H1 (cell line): Measurements from ENCODE around the gene KIF5C.

Source experiments
- CBX5 ChIP-seq: fragments of 300-800, 300-1000 bp; sonication (generic); IDR thresholded peaks from 2 replicates; pipeline ENCODE4 v1.7.1; 2016; ENCODE audit warnings: antibody characterized with exemption, low read length, low read depth
- CEBPB ChIP-seq: IDR thresholded peaks from 2 replicates; pipeline ENCODE4 v1.6.1; 2012; ENCODE audit warnings: low read depth, low read length
- CTCF ChIP-seq, 3 experiments: IDR thresholded peaks; 1 replicate in 2 of 3; 2 replicates in 1 of 3; pipeline versions ENCODE4 v1.5.1 to v1.6.1; 2011; ENCODE audit warnings: low read length in 3 of 3, mild to moderate bottlenecking in 3 of 3, inconsistent platforms in 2 of 3, low read depth in 1 of 3, moderate library complexity in 1 of 3; ENCODE audit not compliant: insufficient read depth in 1 of 3; ENCODE audit errors: control extremely low read depth in 1 of 3
- HDAC2 ChIP-seq, 2 experiments: fragments of 300-600 bp in 1 of 2; sonication (generic) in 1 of 2; IDR thresholded peaks; 2 replicates each; pipeline ENCODE4 v1.6.1; 2011 to 2012; ENCODE audit warnings: low read depth in 2 of 2, low read length in 2 of 2, mild to moderate bottlenecking in 2 of 2, moderate library complexity in 2 of 2, borderline replicate concordance in 1 of 2, inconsistent platforms in 1 of 2
- MAFK ChIP-seq: IDR thresholded peaks from 2 replicates; pipeline ENCODE4 v1.6.1; 2012; ENCODE audit warnings: low read depth, mild to moderate bottlenecking, improper control_type of control experiment, low read length
- NRF1 ChIP-seq: IDR thresholded peaks from 2 replicates; pipeline ENCODE4 v1.6.1; 2011; ENCODE audit warnings: mild to moderate bottlenecking, low read depth, low read length, improper control_type of control experiment
- POLR2AphosphoS5 ChIP-seq: IDR thresholded peaks from 2 replicates; pipeline ENCODE4 v1.6.1; 2011; ENCODE audit warnings: low read depth, low read length
- RNF2 ChIP-seq: fragments of 200-900, 300-1000 bp; sonication (generic); IDR thresholded peaks from 2 replicates; pipeline ENCODE4 v1.7.1; 2016; ENCODE audit warnings: borderline replicate concordance, low read depth, mild to moderate bottlenecking, antibody characterized with exemption, low read length; ENCODE audit not compliant: poor library complexity, severe bottlenecking; ENCODE audit errors: missing control alignments
- TCF12 ChIP-seq: IDR thresholded peaks from 2 replicates; pipeline ENCODE4 v1.6.1; 2011; ENCODE audit warnings: low read depth, mild to moderate bottlenecking, low read length
- TEAD4 ChIP-seq: IDR thresholded peaks from 2 replicates; pipeline ENCODE4 v1.6.1; 2012; ENCODE audit warnings: low read depth, low read length, inconsistent platforms, mixed read lengths
- YY1 ChIP-seq: IDR thresholded peaks from 2 replicates; pipeline ENCODE4 v1.6.1; 2011; ENCODE audit warnings: low read depth, mild to moderate bottlenecking, low read length
- ZNF274 ChIP-seq: IDR thresholded peaks from 2 replicates; pipeline ENCODE4 v1.7.0; 2012; ENCODE audit warnings: low read length, borderline replicate concordance; ENCODE audit errors: extremely low read depth

DNA sequence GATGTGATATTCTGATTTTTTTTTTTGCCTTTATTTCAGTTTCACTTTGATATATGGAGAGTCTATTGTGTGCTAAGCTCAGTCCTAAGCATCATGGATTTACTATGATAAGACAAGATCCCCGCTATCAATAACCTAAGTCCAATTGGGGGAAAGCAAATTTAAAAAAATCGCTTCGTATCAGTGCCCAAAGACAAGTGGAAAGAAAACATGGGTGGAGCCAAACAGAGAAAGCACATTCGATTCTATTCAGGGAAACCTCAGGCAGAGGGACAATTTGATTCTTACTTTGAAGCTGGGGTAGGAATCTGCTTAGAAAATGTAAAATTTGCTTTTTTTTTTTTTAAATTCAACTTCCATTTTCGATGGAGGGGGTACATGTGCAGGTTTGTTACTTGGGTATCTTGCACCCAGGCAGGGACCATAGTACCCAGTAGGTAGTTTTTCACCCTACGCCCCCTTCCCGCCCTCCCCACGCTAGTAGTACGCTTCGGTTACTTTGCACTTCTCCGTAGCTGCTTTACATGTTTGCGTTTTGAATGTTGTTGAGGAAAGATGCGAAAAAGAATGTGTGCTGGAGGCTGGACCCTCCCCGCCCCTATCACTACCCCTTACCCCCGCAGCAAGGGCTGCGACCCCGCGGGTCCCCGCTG lies 12.4 kb downstream of the KIF5C start:
- no peak for TF ChIP-seq CEBPB
- TF ChIP-seq TCF12: no peak
- TF ChIP-seq HDAC2 (IDR thresholded peaks at IDR 0.05; ENCODE audit: borderline replicate concordance in 1 of 2, low read depth in 2 of 2, low read length in 2 of 2): no peak
- TF ChIP-seq MAFK: no peak
- TF ChIP-seq CTCF (IDR thresholded peaks at IDR 0.05; ENCODE audit: control extremely low read depth in 1 of 3, insufficient read depth in 1 of 3, low read depth in 1 of 3, low read length in 3 of 3): no peak
- TF ChIP-seq CBX5: no peak
- TF ChIP-seq YY1: no peak
- TF ChIP-seq NRF1: no peak
- no peak for TF ChIP-seq ZNF274
- TF ChIP-seq POLR2AphosphoS5: no peak
- no peak for TF ChIP-seq TEAD4
- no peak for TF ChIP-seq RNF2
